ENCODE data around the gene MYMK.

Gene MYMK

GRCh38 chr9:133554729-133555128 is 30.0 kb upstream of the MYMK start:
- TF ChIP-seq TAF1 (IDR thresholded peaks at IDR 0.05; ENCODE audit: borderline replicate concordance, low read depth, low read length) (no peak), POLR2AphosphoS5 (IDR thresholded peaks at IDR 0.05; ENCODE audit: low read depth, low read length) (no peak), POLR2A (IDR thresholded peaks at IDR 0.05; ENCODE audit: low read depth, low read length) (no peak)
- FAIRE-seq (no peak), DNase-seq (ENCODE audit: insufficient read length) (no peak)

GRCh38 chr9:133553973-133554713 is 29.4 kb upstream of the MYMK start:
- DNase-seq (ENCODE audit: insufficient read length) = no peak
- TF ChIP-seq POLR2AphosphoS5 (IDR thresholded peaks at IDR 0.05; ENCODE audit: low read depth, low read length) = no peak
- TF ChIP-seq TAF1 (IDR thresholded peaks at IDR 0.05; ENCODE audit: borderline replicate concordance, low read depth, low read length) = no peak
- TF ChIP-seq POLR2A (IDR thresholded peaks at IDR 0.05; ENCODE audit: low read depth, low read length) = no peak
- no peak for FAIRE-seq

GRCh38 chr9:133553123-133553522 is 28.4 kb upstream of the MYMK start:
- no peak for DNase-seq (ENCODE audit: insufficient read length)
- no peak for FAIRE-seq
- no peak for TF ChIP-seq TAF1 (IDR thresholded peaks at IDR 0.05; ENCODE audit: borderline replicate concordance, low read depth, low read length)

GRCh38 chr9:133552236-133552635 is 27.5 kb upstream of the MYMK start:
- DNase-seq (ENCODE audit: insufficient read length) (no peak), FAIRE-seq (no peak)
- TF ChIP-seq TAF1 (IDR thresholded peaks at IDR 0.05; ENCODE audit: borderline replicate concordance, low read depth, low read length) (no peak), POLR2A (IDR thresholded peaks at IDR 0.05; ENCODE audit: low read depth, low read length) (no peak), POLR2AphosphoS5 (IDR thresholded peaks at IDR 0.05; ENCODE audit: low read depth, low read length) (no peak)

- FAIRE-seq (no peak), DNase-seq (ENCODE audit: insufficient read length) (no peak)
- TF ChIP-seq POLR2AphosphoS5 (IDR thresholded peaks at IDR 0.05; ENCODE audit: low read depth, low read length) (no peak), TAF1 (IDR thresholded peaks at IDR 0.05; ENCODE audit: borderline replicate concordance, low read depth, low read length) (no peak), POLR2A (IDR thresholded peaks at IDR 0.05; ENCODE audit: low read depth, low read length) (no peak)
Measured at GRCh38 chr9:133551446-133551845, 26.7 kb upstream of the MYMK start.

GRCh38 chr9:133547116-133547515 is 22.4 kb upstream of the MYMK start:
- TF ChIP-seq TAF1 (IDR thresholded peaks at IDR 0.05; ENCODE audit: borderline replicate concordance, low read depth, low read length) = no peak
- TF ChIP-seq POLR2AphosphoS5 (IDR thresholded peaks at IDR 0.05; ENCODE audit: low read depth, low read length) = no peak
- no peak for TF ChIP-seq POLR2A (IDR thresholded peaks at IDR 0.05; ENCODE audit: low read depth, low read length)
- FAIRE-seq (no peak), DNase-seq (ENCODE audit: insufficient read length) (no peak)

GRCh38 chr9:133546287-133546680 is 21.5 kb upstream of the MYMK start:
- DNase-seq (ENCODE audit: insufficient read length) (no peak), FAIRE-seq (no peak)
- TF ChIP-seq POLR2AphosphoS5 (IDR thresholded peaks at IDR 0.05; ENCODE audit: low read depth, low read length) (no peak), TAF1 (IDR thresholded peaks at IDR 0.05; ENCODE audit: borderline replicate concordance, low read depth, low read length) (no peak), POLR2A (IDR thresholded peaks at IDR 0.05; ENCODE audit: low read depth, low read length) (no peak)

GRCh38 chr9:133545494-133546286 is 20.9 kb upstream of the MYMK start:
- DNase-seq (ENCODE audit: insufficient read length) (no peak), FAIRE-seq (no peak)
- TF ChIP-seq TAF1 (IDR thresholded peaks at IDR 0.05; ENCODE audit: borderline replicate concordance, low read depth, low read length) (no peak), POLR2AphosphoS5 (IDR thresholded peaks at IDR 0.05; ENCODE audit: low read depth, low read length) (no peak), POLR2A (IDR thresholded peaks at IDR 0.05; ENCODE audit: low read depth, low read length) (no peak)

GRCh38 chr9:133543772-133544467 is 19.2 kb upstream of the MYMK start:
- FAIRE-seq = no peak
- TF ChIP-seq POLR2AphosphoS5 (IDR thresholded peaks at IDR 0.05; ENCODE audit: low read depth, low read length) = no peak
- no peak for TF ChIP-seq POLR2A (IDR thresholded peaks at IDR 0.05; ENCODE audit: low read depth, low read length)
- no peak for TF ChIP-seq TAF1 (IDR thresholded peaks at IDR 0.05; ENCODE audit: borderline replicate concordance, low read depth, low read length)
- DNase-seq (ENCODE audit: insufficient read length) = no peak

GRCh38 chr9:133542002-133542401 is 17.2 kb upstream of the MYMK start:
- no peak for DNase-seq (ENCODE audit: insufficient read length)
- no peak for TF ChIP-seq POLR2A (IDR thresholded peaks at IDR 0.05; ENCODE audit: low read depth, low read length)
- FAIRE-seq = no peak

GRCh38 chr9:133540698-133541025 is 15.9 kb upstream of the MYMK start:
- peak; percentile 63 for FAIRE-seq

More at GRCh38 chr9:133540698-133541025, 15.9 kb upstream of the MYMK start:
- TF ChIP-seq TAF1 (IDR thresholded peaks at IDR 0.05; ENCODE audit: borderline replicate concordance, low read depth, low read length) = no peak
- TF ChIP-seq POLR2AphosphoS5 (IDR thresholded peaks at IDR 0.05; ENCODE audit: low read depth, low read length) = no peak
- TF ChIP-seq POLR2A (IDR thresholded peaks at IDR 0.05; ENCODE audit: low read depth, low read length) = no peak
- no peak for DNase-seq (ENCODE audit: insufficient read length)

All from GM12892 (cell line).